ENCODE results near the gene MCTP1.

DNA sequence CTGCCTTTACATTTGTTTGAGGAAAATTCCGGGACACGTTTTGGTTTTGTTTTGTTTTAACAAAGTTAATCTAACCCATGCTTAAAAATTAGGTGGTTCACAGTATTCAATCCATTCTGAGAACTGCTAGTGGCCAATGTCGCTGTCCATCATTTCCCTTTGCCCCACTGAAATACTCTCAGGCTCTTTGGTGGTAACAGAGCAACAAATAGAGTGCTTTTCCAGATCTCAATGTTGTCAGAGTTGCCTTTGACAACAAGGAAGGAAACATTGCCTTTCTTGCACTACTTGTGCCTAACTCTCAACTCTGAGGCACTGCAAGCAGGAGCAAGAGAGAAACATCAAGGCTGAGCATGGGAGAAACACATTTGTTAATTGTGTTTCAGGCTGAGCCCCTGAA, 154.0 kb downstream of the MCTP1 start:
- TF ChIP-seq, protein P1, sequence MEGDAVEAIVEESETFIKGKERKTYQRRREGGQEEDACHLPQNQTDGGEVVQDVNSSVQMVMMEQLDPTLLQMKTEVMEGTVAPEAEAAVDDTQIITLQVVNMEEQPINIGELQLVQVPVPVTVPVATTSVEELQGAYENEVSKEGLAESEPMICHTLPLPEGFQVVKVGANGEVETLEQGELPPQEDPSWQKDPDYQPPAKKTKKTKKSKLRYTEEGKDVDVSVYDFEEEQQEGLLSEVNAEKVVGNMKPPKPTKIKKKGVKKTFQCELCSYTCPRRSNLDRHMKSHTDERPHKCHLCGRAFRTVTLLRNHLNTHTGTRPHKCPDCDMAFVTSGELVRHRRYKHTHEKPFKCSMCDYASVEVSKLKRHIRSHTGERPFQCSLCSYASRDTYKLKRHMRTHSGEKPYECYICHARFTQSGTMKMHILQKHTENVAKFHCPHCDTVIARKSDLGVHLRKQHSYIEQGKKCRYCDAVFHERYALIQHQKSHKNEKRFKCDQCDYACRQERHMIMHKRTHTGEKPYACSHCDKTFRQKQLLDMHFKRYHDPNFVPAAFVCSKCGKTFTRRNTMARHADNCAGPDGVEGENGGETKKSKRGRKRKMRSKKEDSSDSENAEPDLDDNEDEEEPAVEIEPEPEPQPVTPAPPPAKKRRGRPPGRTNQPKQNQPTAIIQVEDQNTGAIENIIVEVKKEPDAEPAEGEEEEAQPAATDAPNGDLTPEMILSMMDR (IDR thresholded peaks at IDR 0.05), result no peak
- no peak for TF ChIP-seq POLR2A (IDR thresholded peaks at IDR 0.05)
